SK-N-SH treated with all-trans-retinoic acid at 6 μM for 48 hours (cell line): ENCODE results near the gene C10orf105.

Source experiments
- ATAC-seq: fragments of 200-7000 bp; cut with Tn5 transposase; 3 replicates; pipeline ENCODE4 v1.9.1; 2020; ENCODE audit warnings: mild to moderate bottlenecking, moderate library complexity
- ARNTL ChIP-seq: fragments of 450-650 bp; formaldehyde crosslinking; IDR thresholded peaks from 2 replicates; pipeline ENCODE4 v1.5.0; 2020; ENCODE audit warnings: low read depth, mild to moderate bottlenecking, moderate library complexity, borderline replicate concordance
- BACH2 ChIP-seq: fragments of 250-450 bp; sonication (Bioruptor Pico); IDR thresholded peaks from 2 replicates; pipeline ENCODE4 v1.9.0; 2021; ENCODE audit warnings: mild to moderate bottlenecking, borderline replicate concordance
- CREB5 ChIP-seq: fragments of 250-450 bp; sonication (Bioruptor Pico); IDR thresholded peaks from 2 replicates; pipeline ENCODE4 v1.5.1; 2020; ENCODE audit warnings: low read depth, mild to moderate bottlenecking, moderate library complexity
- CSDC2 ChIP-seq: fragments of 250-450 bp; sonication (Bioruptor Pico); IDR thresholded peaks from 2 replicates; pipeline ENCODE4 v1.5.0; 2020; ENCODE audit warnings: mild to moderate bottlenecking, moderate library complexity
- CSRNP3 ChIP-seq: fragments of 250-450 bp; sonication (Bioruptor Pico); IDR thresholded peaks from 2 replicates; pipeline ENCODE4 v1.5.1; 2021; ENCODE audit warnings: mild to moderate bottlenecking, moderate library complexity
- ESRRG ChIP-seq: fragments of 250-450 bp; sonication (Bioruptor Pico); IDR thresholded peaks from 2 replicates; pipeline ENCODE4 v1.6.1; 2021; ENCODE audit warnings: mild to moderate bottlenecking
- GLIS3 ChIP-seq: fragments of 250-450 bp; sonication (Bioruptor Pico); IDR thresholded peaks from 2 replicates; pipeline ENCODE4 v1.5.0; 2020; ENCODE audit warnings: mild to moderate bottlenecking, moderate library complexity
- ISL1 ChIP-seq: fragments of 250-450 bp; sonication (Bioruptor Pico); IDR thresholded peaks from 2 replicates; pipeline ENCODE4 v2.1.2; 2022; ENCODE audit warnings: mild to moderate bottlenecking, moderate library complexity
- OSR1 ChIP-seq: fragments of 250-450 bp; sonication (Bioruptor Pico); IDR thresholded peaks from 2 replicates; pipeline ENCODE4 v1.8.0; 2022; ENCODE audit warnings: moderate library complexity, mild to moderate bottlenecking, inconsistent platforms
- PATZ1 ChIP-seq: fragments of 250-450 bp; sonication (Bioruptor Pico); IDR thresholded peaks from 2 replicates; pipeline ENCODE4 v1.8.0; 2020; ENCODE audit warnings: mild to moderate bottlenecking, moderate library complexity, borderline replicate concordance
- POU6F1 ChIP-seq: fragments of 250-450 bp; sonication (Bioruptor Pico); IDR thresholded peaks from 2 replicates; pipeline ENCODE4 v1.8.0; 2021; ENCODE audit warnings: low read depth, mild to moderate bottlenecking, moderate library complexity, borderline replicate concordance
- PPARA ChIP-seq: fragments of 250-450 bp; sonication (Bioruptor Pico); IDR thresholded peaks from 2 replicates; pipeline ENCODE4 v1.5.0; 2020; ENCODE audit warnings: mild to moderate bottlenecking, borderline replicate concordance
- RARB ChIP-seq: fragments of 250-450 bp; sonication (Bioruptor Pico); IDR thresholded peaks from 2 replicates; pipeline ENCODE4 v1.8.0; 2021; ENCODE audit warnings: mild to moderate bottlenecking, moderate library complexity
- SNAI2 ChIP-seq: fragments of 250-450 bp; sonication (Bioruptor Pico); IDR thresholded peaks from 2 replicates; pipeline ENCODE4 v1.5.0; 2020; ENCODE audit warnings: mild to moderate bottlenecking, moderate library complexity
- TCF4 ChIP-seq: fragments of 250-450 bp; sonication (Bioruptor Pico); IDR thresholded peaks from 2 replicates; pipeline ENCODE4 v1.8.0; 2021; ENCODE audit warnings: mild to moderate bottlenecking, moderate library complexity, borderline replicate concordance
- TOX ChIP-seq: fragments of 250-450 bp; sonication (Bioruptor Pico); IDR thresholded peaks from 2 replicates; pipeline ENCODE4 v1.8.0; 2021; ENCODE audit warnings: mild to moderate bottlenecking, moderate library complexity, borderline replicate concordance
- TSHZ2 ChIP-seq: fragments of 250-450 bp; sonication (Bioruptor Pico); IDR thresholded peaks from 2 replicates; pipeline ENCODE4 v1.5.0; 2020; ENCODE audit warnings: mild to moderate bottlenecking, moderate library complexity
- ZC3H10 ChIP-seq: fragments of 250-450 bp; sonication (Bioruptor Pico); IDR thresholded peaks from 2 replicates; pipeline ENCODE4 v1.5.1; 2021; ENCODE audit warnings: mild to moderate bottlenecking, moderate library complexity
- ZFP3 ChIP-seq: fragments of 250-450 bp; sonication (Bioruptor Pico); IDR thresholded peaks from 2 replicates; pipeline ENCODE4 v1.5.0; 2020; ENCODE audit warnings: mild to moderate bottlenecking, moderate library complexity
- ZFP30 ChIP-seq: fragments of 450-650 bp; formaldehyde crosslinking; IDR thresholded peaks from 2 replicates; pipeline ENCODE4 v1.5.0; 2022; ENCODE audit warnings: mild to moderate bottlenecking, moderate library complexity
- ZNF565 ChIP-seq: fragments of 450-650 bp; formaldehyde crosslinking; conservative IDR thresholded peaks from 2 replicates; pipeline ENCODE4 v1.5.0; 2020; ENCODE audit warnings: low read depth, mild to moderate bottlenecking, moderate library complexity

Gene C10orf105

GRCh38 chr10:71684356-71685173 lies 35.0 kb downstream of the C10orf105 start:
- no peak for ATAC-seq
- no peak for TF ChIP-seq ZNF565 (CRISPR knock-in tag)
- no peak for TF ChIP-seq PPARA (CRISPR knock-in tag)
- no peak for TF ChIP-seq OSR1 (CRISPR knock-in tag)
- no peak for TF ChIP-seq ARNTL (CRISPR knock-in tag)
- TF ChIP-seq ZFP3 (CRISPR knock-in tag) = no peak
- no peak for TF ChIP-seq TSHZ2 (CRISPR knock-in tag)
- no peak for TF ChIP-seq GLIS3
- no peak for TF ChIP-seq SNAI2 (CRISPR knock-in tag)
- no peak for TF ChIP-seq ZFP30 (CRISPR knock-in tag)
- no peak for TF ChIP-seq TCF4
- no peak for TF ChIP-seq ZC3H10 (CRISPR knock-in tag)
- TF ChIP-seq CSDC2 (CRISPR knock-in tag) = no peak
- TF ChIP-seq TOX = no peak
- TF ChIP-seq BACH2 = no peak
- TF ChIP-seq CSRNP3 (CRISPR knock-in tag) = no peak
- no peak for TF ChIP-seq CREB5

GRCh38 chr10:71683301-71683700 lies 36.3 kb downstream of the C10orf105 start:
- no peak for ATAC-seq
- TF ChIP-seq RARB (no peak), POU6F1 (no peak), ZFP3 (CRISPR knock-in tag) (no peak), PATZ1 (CRISPR knock-in tag) (no peak), ISL1 (no peak), ESRRG (CRISPR knock-in tag) (no peak), GLIS3 (no peak), PPARA (CRISPR knock-in tag) (no peak), OSR1 (CRISPR knock-in tag) (no peak), CREB5 (no peak)
